ENCODE measurements around the gene PLXNB3. TPM values are rescaled to one million over a fixed set of nuclear protein-coding genes. Genes with fewer than 3 reads are reported as not detected.

The PLXNB3 gene
- total RNA-seq, 1 donor from 2014 or later, result 0.98 TPM

DNA sequence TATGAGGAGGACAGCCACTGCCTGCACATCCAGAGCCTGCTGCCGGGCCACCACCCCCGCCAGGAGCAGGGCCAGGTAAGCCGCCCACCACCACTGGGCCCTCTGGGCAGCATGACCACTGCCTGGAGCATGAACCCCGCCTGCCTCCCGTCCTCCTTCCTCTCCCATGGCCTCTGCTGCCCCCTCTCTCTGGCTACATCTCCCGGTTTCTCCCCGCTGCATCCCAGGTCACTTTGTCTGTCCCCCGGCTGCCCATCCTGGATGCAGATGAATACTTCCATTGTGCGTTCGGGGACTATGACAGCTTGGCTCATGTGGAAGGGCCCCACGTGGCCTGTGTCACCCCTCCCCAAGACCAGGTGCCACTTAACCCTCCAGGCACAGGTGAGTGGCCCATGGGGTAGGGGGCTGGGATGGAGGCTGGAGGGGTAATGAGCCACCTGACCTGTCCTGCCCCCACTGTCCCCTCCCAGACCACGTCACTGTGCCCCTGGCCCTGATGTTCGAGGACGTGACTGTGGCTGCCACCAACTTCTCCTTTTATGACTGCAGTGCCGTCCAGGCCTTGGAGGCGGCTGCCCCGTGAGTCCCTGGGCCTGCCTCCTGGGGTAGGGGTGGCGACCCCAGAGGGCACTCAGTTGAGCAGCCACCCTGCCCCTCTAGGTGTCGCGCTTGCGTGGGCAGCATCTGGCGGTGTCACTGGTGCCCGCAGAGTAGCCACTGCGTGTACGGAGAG is 6.0 kb downstream of the PLXNB3 start:
- no peaks in the 10 kb centered on the region for H3K27me3 Mint-ChIP-seq
- no peak overlapping the region for H3K4me3 Mint-ChIP-seq (ENCODE audit: low read depth)
- no peaks in the 10 kb centered on the region for H3K36me3 Mint-ChIP-seq (ENCODE audit: insufficient read depth)
- peaks cover 2% of the 10 kb centered on the region for H3K4me1 Mint-ChIP-seq (ENCODE audit: low read depth)
- H3K9me3 Mint-ChIP-seq (ENCODE audit: low read depth), result no peaks in the 10 kb centered on the region
- DNase-seq (ENCODE audit: low spot score, unreplicated experiment), result no peak
- H3K27ac Mint-ChIP-seq, result no peak overlapping the region
- TF ChIP-seq, protein P1, sequence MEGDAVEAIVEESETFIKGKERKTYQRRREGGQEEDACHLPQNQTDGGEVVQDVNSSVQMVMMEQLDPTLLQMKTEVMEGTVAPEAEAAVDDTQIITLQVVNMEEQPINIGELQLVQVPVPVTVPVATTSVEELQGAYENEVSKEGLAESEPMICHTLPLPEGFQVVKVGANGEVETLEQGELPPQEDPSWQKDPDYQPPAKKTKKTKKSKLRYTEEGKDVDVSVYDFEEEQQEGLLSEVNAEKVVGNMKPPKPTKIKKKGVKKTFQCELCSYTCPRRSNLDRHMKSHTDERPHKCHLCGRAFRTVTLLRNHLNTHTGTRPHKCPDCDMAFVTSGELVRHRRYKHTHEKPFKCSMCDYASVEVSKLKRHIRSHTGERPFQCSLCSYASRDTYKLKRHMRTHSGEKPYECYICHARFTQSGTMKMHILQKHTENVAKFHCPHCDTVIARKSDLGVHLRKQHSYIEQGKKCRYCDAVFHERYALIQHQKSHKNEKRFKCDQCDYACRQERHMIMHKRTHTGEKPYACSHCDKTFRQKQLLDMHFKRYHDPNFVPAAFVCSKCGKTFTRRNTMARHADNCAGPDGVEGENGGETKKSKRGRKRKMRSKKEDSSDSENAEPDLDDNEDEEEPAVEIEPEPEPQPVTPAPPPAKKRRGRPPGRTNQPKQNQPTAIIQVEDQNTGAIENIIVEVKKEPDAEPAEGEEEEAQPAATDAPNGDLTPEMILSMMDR (IDR thresholded peaks at IDR 0.05; ENCODE audit: unreplicated experiment), result no peak

DNA sequence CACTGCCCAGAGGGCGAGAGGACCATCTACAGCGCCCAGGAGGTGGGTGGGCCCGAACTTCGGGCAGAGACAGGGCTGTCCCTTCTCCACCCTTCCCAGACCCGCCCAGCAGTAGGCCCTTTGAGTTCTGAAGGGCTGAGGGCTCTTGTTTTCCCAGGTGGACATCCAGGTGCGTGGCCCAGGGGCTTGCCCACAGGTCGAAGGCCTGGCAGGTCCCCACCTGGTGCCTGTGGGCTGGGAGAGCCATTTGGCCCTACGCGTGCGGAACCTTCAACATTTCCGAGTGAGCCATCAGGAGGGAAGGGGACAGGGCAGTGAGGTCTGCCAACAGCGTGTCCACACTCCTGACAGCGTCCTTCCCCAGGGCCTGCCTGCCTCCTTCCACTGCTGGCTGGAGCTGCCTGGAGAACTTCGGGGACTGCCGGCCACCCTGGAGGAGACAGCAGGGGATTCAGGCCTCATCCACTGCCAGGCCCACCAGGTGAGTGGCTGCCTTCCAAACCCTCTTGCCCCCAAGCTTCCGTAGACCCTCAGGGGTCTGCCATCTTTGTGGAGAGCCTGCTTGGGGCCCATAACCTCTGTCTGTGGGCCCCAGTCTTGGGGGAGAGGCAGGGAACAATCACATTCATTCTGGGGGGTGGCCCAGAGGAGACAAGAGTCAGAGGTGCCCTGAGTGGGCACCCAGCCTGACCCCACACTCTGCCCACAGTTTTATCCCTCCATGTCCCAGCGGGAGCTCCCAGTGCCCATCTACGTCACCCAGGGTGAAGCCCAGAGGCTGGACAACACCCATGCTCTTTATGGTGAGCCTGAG is 6.8 kb downstream of the PLXNB3 start:
- Mint-ChIP-seq H3K27ac (no peak overlapping the region), H3K9me3 (ENCODE audit: low read depth) (no peaks in the 10 kb centered on the region), H3K4me1 (ENCODE audit: low read depth) (peaks cover 2% of the 10 kb centered on the region), H3K36me3 (ENCODE audit: insufficient read depth) (no peaks in the 10 kb centered on the region), H3K27me3 (no peaks in the 10 kb centered on the region), H3K4me3 (ENCODE audit: low read depth) (no peak overlapping the region)
- TF ChIP-seq, protein P1 (IDR thresholded peaks at IDR 0.05; ENCODE audit: unreplicated experiment), result no peak
- no peak for DNase-seq (ENCODE audit: low spot score, unreplicated experiment)

DNA sequence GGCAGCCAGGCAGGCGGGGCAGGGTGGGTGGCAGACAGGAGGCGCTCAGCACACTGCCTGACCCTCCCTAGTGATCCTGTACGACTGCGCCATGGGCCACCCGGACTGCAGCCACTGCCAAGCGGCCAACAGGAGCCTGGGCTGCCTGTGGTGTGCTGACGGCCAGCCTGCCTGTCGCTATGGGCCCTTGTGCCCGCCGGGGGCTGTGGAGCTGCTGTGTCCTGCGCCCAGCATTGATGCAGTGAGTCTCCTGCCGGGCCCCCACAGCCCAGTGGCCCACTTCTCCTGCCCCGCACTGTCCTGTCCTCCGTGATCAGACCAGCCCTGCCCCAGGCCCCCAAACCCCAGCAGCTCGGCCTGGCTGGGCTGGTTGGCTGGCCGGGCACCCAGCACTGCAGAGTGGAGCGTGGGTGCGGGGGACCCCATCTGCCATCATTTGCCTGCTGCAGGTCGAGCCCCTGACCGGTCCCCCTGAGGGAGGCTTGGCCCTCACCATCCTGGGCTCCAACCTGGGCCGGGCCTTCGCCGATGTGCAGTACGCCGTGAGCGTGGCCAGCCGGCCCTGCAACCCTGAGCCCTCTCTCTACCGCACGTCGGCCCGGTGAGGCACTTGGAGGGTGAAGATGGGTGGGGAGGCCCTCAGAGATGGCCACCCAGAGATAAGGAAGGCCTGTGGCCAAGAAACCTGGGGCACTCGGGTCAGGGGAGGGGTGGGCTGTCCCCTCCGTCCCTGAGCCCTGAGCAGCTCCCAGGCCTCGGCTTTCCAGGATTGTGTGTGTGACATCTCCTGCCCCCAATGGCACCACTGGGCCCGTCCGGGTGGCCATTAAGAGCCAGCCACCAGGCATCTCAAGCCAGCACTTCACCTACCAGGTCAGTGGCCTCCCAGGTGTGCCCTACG is 7.6 kb downstream of the PLXNB3 start:
- TF ChIP-seq, protein P1 (IDR thresholded peaks at IDR 0.05; ENCODE audit: unreplicated experiment), result no peak
- H3K4me1 Mint-ChIP-seq (ENCODE audit: low read depth), result no peaks in the 10 kb centered on the region
- H3K27me3 Mint-ChIP-seq, result no peaks in the 10 kb centered on the region
- H3K4me3 Mint-ChIP-seq (ENCODE audit: low read depth), result no peak overlapping the region
- H3K9me3 Mint-ChIP-seq (ENCODE audit: low read depth), result no peaks in the 10 kb centered on the region
- H3K27ac Mint-ChIP-seq, result no peak overlapping the region
- no peak for DNase-seq (ENCODE audit: low spot score, unreplicated experiment)
- H3K36me3 Mint-ChIP-seq (ENCODE audit: insufficient read depth), result no peaks in the 10 kb centered on the region

DNA sequence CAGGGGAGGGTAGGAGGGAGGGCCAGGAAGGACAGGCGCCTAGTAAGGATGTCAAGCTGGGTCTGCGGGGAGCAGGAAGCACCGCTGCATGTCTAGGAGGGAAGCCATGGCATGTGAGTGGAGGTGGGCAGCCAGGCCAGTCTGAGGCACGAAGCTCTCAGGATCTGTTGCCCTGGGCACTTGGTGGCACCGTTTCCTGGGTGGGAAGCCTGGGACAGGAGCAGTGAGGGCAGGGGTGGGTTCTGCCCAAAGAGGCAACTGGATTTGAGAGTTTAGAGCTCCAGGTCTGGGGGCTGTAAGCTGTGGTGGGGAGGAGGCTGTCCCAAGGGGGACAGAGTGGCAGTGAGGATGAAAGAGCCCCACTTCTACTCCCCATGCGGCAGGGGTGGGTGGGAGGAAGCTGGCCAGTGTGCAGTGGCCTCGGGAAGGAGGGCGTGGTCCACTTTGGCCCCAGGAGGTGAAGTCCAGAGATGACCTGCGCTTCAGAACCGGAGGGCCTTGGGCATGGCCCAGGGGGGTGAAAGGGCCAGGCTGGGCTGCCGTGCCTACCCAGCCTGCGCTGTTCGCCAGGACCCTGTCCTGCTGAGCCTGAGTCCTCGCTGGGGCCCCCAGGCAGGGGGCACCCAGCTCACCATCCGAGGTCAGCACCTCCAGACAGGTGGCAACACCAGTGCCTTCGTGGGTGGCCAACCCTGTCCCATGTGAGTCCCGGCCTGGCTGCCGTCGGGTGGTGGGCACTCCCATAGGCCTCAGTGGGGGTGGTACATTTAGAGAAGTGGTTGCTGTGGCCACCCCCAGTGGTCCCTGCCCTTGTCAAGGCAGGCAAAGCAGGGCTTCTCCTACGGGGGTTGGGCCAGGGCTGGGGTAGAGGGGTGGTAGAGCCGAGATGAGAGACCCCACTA is 8.5 kb downstream of the PLXNB3 start:
- Mint-ChIP-seq H3K9me3 (ENCODE audit: low read depth) (no peaks in the 10 kb centered on the region), H3K27ac (no peak overlapping the region), H3K27me3 (no peaks in the 10 kb centered on the region), H3K4me1 (ENCODE audit: low read depth) (no peaks in the 10 kb centered on the region), H3K4me3 (ENCODE audit: low read depth) (no peak overlapping the region), H3K36me3 (ENCODE audit: insufficient read depth) (no peaks in the 10 kb centered on the region)
- DNase-seq (ENCODE audit: low spot score, unreplicated experiment), result no peak
- TF ChIP-seq, protein P1 (IDR thresholded peaks at IDR 0.05; ENCODE audit: unreplicated experiment), result no peak
